ENCODE measurements around the gene TRIM36. TPM values are rescaled to one million over a fixed set of nuclear protein-coding genes. Genes with fewer than 3 reads are reported as not detected.

The TRIM36 gene
- polyA plus RNA-seq, 3 donors = 2.3 to 2.8 (median 2.8) TPM

DNA sequence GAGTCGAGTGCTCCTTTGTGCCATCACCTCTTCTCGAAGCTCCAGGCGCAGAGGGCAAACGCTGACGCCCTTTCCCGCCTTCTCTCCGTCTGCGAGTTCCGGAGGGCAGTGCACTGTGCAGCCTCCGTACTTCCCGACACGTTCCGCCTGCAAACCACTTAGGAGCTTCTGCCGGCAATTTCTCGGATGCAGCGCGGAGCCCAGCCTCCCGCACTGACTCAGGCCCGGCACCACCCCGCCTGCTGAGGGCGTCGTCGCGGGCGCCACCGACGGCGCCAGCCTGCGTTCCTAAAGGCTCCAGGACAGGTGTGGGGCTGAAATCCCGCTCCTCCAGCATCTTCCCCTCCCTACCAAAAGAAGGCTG is 9.3 kb upstream of the TRIM36 start:
- DNase-seq (ENCODE audit: extremely low read depth in 1 of 11, low read depth in 9 of 11, low spot score in 4 of 11) = peak in 2 of 11 donors; percentile 2 to 5

DNA sequence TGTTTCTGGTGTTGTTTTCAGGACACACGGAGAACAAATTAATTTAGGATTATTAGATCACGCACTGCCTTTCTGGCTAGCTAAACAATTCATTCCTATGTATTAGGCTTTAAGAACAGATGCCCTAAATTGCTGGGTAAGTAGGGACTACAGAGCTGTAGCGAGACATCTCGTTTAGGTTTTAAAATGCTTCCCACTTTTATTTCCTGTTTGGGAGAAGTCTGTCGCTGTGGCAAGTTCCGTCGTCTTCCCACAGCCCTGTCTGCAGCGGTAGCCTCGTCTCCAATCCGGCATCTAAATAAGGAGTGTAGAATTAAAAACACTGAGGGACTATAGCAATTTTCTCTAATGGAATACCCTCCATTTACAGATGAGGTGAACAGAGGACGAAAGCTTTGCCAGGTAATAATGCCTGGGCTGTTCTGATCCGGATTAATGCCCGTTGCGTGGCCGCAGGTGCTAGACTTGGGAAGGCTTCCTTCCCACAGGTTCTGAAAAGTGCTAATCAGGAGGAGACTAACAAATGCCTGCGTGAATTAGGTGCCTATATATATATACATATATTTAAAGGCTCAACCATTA is 1.3 kb upstream of the TRIM36 start:
- DNase-seq (ENCODE audit: extremely low read depth in 1 of 11, low read depth in 9 of 11, low spot score in 4 of 11) = peak in 2 of 11 donors; percentile 3 to 6

DNA sequence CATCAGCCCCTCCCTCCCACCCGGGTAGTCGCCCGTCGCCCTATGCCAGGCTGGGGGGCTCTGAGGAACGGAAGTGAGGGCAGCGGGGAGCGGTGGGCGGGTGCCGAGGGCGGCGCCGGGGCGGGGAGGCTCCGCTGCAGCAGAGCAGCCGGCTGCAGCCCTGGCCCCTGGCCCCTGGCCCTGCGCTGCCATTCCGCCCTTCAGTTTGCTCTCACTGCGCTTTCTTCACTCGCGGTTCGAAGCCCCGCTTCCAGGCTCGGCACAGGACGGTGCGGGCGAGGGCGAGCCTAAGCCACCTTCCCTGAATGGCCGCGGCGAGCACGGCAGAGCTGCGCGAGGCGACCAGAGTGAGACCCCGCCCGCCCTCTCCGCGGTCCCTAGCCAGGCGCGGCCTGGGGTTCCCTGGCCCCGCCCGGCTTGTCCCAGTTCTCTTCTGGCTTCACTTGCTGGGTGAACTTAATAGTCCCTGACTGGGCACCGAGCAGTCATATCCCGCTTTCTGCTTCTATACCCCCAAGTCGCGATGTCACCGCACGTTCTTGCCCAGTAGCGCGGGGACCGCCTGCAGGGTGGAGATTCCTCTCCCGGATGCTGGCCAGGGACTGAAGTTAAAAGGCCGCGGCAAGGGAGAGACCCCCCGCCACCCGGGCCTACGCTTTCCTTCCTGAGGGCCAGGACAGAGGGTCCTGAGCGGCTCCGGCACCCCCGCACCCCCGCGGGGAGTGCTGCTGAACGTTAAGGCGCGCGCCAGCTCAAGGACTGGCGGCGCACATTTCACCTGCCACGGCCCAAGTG is 623 bp upstream of the TRIM36 start:
- peak in 4 of 11 donors; percentile 9 to 39 (median 25) for DNase-seq (ENCODE audit: extremely low read depth in 1 of 11, low read depth in 9 of 11, low spot score in 4 of 11)

DNA sequence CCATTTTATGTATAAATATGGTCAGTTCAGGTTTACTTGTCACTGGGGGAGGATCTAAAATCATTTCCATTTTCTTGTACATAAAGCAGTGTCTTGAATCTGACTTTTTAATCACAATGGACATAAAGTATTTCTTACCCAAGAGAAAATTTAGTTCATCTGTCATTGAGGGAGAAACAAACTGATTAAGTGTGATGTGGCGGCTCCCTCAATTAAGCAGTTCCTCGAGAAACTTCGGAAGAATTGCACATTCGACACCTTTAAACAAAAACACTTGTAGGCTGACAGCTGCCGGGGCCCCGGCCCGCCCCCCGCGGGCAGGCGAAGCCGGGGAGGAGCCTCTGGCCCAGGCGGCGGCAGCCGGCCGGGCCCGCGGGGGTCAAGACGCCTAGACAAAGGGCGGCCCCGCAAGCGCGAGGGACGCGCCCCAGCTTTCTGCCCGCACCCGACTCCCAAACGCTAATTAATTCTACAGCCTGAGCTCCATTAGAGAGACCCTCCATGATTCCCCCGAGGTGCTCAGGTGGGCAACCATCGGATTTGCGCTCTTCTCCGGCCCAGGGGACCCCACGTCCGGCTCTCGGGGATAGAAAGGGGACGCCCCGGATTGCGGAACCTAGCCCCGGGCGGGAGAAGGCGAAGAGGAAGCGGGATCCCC is 750 bp downstream of the TRIM36 start:
- peak in 3 of 11 donors; percentile 1 to 6 (median 4) for DNase-seq (ENCODE audit: extremely low read depth in 1 of 11, low read depth in 9 of 11, low spot score in 4 of 11)

DNA sequence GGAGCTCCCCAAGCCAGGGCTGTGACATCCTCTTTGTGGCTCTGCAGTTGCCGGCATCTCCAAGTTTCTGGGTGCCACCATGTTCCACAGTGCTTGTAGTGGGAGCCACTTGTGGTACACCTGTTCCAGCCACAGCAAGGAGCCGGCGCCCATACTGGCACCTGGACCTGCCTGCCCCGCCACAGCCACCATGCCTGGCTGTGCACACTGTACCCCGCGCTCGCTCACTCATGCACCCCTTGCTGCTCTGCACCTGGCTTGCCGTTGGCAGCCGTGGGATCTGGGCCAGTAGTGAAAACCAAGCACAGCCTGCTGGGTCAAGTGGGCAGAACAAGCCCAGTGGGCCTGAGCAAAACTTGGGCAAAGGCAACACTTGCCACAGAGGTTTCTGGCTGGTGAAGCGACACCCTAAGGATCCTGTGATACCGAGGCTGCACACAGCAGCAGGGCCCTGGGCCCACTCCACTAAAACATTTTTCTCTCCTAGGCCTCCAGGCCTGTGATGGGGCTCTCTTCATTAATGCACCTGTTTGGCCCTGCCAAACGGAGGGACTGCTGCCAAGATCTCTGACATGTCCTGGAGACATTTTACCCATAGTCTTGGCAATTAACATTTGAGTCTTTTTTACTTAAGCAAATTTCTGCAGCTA is 2.8 kb downstream of the TRIM36 start:
- no peak for DNase-seq (ENCODE audit: extremely low read depth in 1 of 11, low read depth in 9 of 11, low spot score in 4 of 11)

DNA sequence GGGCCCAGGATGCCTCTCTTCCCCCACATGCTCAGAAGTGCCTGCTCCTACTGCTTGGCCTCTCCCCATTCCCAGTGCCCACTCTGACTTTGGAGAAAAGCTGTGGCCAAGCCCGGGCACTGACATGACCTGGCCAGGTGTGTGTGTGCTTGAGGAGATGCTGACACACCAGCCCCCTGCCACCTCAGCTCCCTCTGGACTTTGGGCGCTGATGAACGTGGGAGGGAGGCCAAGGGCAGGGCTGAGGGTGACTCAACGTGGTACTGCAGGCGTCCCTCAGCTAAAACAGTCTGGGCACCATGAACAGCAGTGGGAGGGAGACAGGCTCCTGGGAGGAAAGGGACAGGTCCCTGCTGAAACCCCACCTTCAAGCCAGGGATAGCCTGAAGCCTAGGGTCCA is 3.9 kb downstream of the TRIM36 start:
- no peak for DNase-seq (ENCODE audit: extremely low read depth in 1 of 11, low read depth in 9 of 11, low spot score in 4 of 11)

DNA sequence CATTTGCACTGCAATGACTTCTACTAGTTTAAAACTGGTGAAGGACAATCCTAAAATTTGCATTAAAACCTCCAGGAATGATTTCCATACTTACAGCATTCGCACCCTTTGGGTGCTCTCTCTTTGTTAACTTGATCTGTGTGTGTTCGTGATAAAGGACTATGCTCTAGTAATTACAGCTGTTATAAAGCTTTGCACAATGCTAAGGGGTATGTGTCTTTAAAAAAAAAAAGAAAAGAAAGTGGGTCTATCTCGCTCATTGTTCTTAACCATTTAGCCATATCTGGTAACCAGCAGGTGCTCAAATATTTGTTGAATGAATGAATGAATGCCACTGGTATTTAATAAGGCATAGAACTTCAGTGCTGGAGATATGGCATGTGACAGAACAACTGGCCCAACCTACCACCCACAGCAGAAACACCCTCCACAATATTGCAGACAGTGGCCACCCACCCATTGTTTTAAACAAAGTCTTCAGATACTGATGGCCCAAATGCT is 8.7 kb downstream of the TRIM36 start:
- DNase-seq (ENCODE audit: extremely low read depth in 1 of 11, low read depth in 9 of 11, low spot score in 4 of 11) = no peak

DNA sequence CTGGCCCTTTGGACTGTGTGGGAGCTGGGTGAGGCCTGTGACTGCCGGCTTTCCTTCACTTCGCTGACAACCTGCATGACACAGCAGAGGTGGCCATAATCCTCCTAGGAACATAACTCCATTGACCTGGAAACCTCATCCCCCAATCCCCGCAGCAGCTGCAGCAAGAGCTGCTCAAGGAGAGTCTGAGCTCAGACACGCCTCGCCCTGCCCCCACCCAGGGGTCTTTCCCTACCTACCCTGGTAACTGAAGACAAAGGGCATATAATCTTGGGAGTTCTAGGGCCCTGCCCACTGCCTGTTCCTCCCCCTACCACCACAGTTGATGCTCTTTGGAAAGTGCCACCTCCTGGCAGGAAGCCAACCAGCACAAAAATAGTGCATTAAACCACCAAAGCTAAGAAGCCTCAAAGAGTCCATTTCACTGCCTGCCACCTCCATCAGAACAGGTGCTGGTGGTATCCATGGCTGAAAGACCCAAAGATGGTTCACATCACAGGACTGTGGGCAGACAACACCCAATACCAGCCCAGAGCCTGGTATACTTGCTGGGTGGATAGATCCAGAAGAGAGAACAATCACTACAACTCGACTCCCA is 18.4 kb downstream of the TRIM36 start:
- DNase-seq (ENCODE audit: extremely low read depth in 1 of 11, low read depth in 9 of 11, low spot score in 4 of 11) = no peak

DNA sequence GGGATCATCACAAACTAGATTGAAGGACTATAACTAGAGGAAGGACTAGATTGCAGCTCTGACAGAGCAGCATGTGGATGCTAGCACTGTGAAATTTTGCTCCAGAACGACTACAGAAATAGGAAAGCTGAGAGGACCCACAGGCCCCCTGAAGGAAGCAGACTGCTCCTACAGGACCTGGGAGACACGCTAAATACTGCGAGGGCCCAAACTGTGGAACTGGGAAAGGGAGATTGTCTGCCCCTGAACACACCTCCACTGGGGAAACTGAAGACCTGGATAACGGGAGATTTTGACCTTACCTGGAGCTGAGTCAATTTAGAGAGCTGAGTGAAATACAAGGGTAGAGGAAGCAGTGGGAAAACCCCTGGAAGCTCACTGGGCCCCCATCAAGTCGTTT is 19.2 kb downstream of the TRIM36 start:
- DNase-seq (ENCODE audit: extremely low read depth in 1 of 11, low read depth in 9 of 11, low spot score in 4 of 11) = no peak

DNA sequence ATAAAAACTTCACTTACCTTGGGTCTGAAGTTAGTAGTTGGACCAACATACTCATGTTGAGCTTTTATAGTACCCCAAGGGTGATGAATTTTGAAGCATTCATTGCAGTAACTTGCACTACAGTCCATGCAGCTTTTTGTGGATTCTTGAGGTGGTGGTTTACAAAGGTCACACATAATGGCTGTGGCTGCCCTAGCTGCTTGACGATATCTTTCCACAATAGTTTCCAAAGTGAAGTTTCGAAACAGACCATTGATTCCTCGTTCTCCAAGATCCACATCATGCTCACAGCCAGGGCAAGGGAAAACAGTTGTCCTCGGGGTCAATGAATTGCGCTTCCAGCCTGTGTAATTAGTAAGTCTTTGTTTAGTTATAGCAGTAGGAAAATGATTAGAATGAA is 22.7 kb downstream of the TRIM36 start:
- no peak for DNase-seq (ENCODE audit: extremely low read depth in 1 of 11, low read depth in 9 of 11, low spot score in 4 of 11)

DNA sequence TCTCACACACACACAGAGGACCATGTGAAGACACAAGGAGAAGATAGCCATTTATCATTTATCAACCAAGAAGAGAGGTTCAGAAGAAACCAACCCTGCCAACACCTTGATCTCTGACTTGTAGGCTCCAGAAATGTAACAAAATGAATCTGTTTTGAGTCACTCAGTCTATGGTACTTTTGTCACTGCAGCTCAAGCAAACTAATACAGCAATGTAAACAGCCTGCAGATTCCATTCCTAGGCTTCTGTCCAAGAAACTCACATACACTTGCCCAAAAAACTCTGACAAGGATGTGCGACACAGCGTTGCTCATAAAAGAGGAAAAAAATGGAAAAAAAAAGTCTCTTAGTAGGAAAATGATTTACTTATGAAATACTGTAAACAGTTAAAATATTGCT is 33.4 kb downstream of the TRIM36 start:
- DNase-seq (ENCODE audit: extremely low read depth in 1 of 11, low read depth in 9 of 11, low spot score in 4 of 11) = no peak

DNA sequence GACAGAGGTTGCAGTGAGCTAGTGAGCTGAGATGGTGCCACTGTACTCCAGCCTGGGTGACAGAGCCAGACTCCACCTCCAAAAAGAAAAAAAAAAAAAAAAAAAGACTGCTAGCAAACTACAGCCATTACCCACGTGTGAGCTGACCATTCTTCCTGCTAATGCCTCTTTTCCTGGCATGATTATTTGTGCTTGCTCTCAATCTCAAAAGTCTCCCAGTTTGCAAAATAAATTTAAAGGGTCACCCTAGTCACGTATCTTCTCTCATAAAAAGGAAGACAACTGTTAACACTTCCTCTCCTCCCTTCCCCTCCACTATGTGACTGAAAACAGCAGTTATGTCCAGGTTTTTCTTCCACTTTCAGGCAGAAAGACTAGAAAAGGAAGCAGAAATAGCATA is 37.2 kb downstream of the TRIM36 start:
- DNase-seq (ENCODE audit: extremely low read depth in 1 of 11, low read depth in 9 of 11, low spot score in 4 of 11) = no peak

DNA sequence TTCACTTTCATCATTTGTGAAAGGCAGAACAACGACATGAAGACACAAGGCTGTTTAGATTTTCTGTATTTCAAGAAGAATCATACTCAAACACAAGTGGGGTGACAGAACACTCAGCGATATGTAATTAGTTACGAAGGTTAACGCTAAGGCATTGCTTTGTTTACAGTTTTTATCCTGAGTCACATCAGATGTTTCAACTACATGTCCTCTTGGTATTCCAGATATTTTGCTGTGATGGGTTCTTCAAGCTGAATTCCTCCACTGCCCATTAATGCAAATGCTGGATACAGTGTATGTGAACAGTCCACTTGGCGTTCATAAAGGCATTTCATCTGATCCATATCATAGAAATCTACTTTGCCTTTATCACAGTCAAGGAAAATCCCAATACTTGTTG is 43.4 kb downstream of the TRIM36 start:
- DNase-seq (ENCODE audit: extremely low read depth in 1 of 11, low read depth in 9 of 11, low spot score in 4 of 11) = no peak

DNA sequence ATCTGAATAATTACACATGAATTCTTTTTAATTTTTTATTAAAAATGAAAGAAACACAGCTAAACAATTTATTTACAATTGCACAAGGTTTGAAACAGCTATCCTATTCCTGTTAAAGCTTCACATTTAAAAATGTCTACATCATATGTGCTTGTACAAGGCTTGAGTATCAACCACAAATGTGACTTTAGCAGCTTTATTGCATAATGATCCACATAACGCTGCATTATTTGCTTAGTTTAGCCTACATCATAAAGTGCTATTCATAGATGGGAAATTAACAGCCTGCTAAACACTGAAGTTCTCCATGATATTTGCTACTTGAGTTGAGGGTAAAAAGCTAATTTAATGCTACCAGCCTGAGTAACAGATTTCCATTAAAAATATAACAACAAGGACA is 45.0 kb downstream of the TRIM36 start:
- DNase-seq (ENCODE audit: extremely low read depth in 1 of 11, low read depth in 9 of 11, low spot score in 4 of 11) = no peak

DNA sequence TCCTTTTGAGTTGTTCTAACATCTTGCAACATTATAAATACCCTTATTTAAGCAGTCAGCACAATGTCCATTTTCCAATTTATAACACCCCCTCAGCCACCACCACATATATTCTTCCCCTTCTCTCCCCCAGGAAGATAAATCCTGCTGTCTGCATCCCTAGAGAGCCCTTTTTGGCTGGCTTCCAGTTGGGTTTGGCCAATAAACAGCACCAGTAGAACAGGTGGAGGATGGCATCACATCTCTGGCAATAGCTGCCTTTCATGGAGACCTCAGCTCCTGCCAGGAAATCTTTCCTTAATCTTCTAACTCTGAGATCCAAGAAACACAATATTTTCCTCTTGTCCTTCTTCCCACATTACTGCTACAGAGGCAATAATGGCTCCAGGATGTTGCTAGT is 53.7 kb downstream of the TRIM36 start:
- DNase-seq (ENCODE audit: extremely low read depth in 1 of 11, low read depth in 9 of 11, low spot score in 4 of 11) = no peak

DNA sequence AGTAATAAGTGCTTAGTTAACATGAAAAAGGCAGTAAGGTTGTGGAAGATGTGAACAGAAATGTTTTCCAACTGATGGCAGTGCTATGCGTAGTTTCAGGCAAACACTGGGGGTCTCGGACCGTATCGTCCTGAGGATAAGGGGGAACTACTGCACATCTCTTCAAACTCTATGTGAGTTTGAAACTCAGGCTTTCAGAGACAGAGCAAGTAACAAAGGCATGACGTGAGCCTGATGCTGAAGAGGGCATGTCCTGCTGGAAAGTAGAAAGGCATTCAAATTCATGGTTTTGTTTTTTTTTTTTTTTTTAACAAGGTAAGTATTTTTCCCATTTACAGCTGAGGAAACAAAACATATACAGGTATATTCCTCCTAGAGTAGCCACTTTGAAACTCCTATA is 59.9 kb downstream of the TRIM36 start:
- DNase-seq (ENCODE audit: extremely low read depth in 1 of 11, low read depth in 9 of 11, low spot score in 4 of 11) = no peak

DNA sequence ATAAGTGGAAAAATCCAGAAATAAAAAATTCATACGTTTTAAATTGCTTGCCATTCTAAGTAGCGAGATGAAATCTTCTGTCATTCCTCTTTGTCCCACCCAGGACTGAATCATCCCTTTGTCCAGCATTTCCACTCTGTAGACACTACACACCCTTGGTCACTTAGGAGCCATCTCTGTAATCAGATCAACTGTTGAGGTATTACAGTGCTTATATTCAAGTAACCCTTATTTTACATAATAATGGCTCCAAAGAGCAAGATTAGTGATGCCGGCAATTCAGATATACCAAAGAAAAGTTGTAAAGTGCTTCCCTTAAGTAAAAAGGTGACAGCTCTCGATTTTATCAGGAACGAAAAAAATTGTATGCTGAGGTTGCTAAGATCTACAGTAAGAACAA is 60.4 kb downstream of the TRIM36 start:
- DNase-seq (ENCODE audit: extremely low read depth in 1 of 11, low read depth in 9 of 11, low spot score in 4 of 11) = no peak

DNA sequence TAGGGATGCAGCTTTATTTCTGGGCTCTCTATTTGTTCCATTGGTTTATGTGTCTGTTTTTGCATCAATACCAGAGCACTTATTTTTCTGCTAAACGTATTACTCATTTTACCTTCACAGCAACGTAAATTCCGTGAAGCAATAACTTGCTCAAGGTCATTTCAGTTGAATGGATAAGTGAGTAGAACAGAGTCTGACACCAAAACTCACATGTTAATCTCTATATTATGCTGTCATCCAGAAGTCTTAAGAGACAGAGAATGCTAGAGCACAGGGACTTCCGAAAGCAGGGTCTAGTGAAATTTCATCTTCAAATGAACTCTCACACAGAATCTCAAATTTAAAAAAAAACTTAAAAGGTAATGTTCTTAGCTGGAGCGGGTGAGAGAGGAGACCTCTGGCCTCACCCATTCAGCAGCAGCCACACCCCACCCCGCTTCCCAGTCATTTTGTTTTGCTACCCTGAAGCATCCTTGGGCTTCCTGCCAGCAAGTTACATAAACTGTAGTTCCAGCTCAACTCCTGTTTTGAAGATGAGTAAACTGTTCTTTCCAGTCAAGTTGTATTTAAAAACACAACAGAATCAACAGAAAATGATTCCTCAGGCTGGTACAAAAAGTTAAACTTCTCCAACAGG is 69.3 kb downstream of the TRIM36 start:
- DNase-seq (ENCODE audit: extremely low read depth in 1 of 11, low read depth in 9 of 11, low spot score in 4 of 11) = peak in 1 of 11 donors; percentile 1
